Stomach (tissue), 9 donors: ENCODE data around the gene HOXD13. TPM values are rescaled to one million over a fixed set of nuclear protein-coding genes. Genes with fewer than 3 reads are reported as not detected.

Experiments
- DNase-seq, 2 donors: peaks; one replicate each; pipeline versions ENCODE4 v3.0.0 to v3.0.0-alpha.2; 2013 to 2019
- H3K27ac ChIP-seq, 5 donors: fragments of 200-600 bp in 4 of 5; sonication (generic) in 4 of 5; one replicate each; pipeline ENCODE4 v1.5.1; 2013 to 2019; ENCODE audit warnings: mild to moderate bottlenecking in 1 of 5, moderate library complexity in 1 of 5
- H3K27me3 ChIP-seq, 3 donors: fragments of 200-600 bp; sonication (generic); one replicate each; pipeline ENCODE4 v1.5.1; 2017 to 2019; ENCODE audit warnings: mixed run types in 1 of 3
- H3K36me3 ChIP-seq, 4 donors: fragments of 200-600 bp; sonication (generic); 1 replicate in 3 of 4; 2 replicates in 1 of 4; pipeline ENCODE4 v1.5.1; 2016 to 2019
- H3K4me1 ChIP-seq, 4 donors: fragments of 200-600 bp; sonication (generic); one replicate each; pipeline ENCODE4 v1.5.1; 2016 to 2019
- H3K4me3 ChIP-seq, 4 donors: fragments of 200-600 bp; sonication (generic) in 3 of 4; one replicate each; pipeline ENCODE4 v1.5.1; 2016 to 2019; ENCODE audit warnings: mild to moderate bottlenecking in 1 of 4
- H3K9me3 ChIP-seq, 4 donors: fragments of 200-600 bp; sonication (generic); one replicate each; pipeline ENCODE4 v1.5.1; 2016 to 2019
- EP300 ChIP-seq: sonication (generic); formaldehyde crosslinking; IDR thresholded peaks from one replicate; pipeline ENCODE4 v1.6.1; 2017; ENCODE audit warnings: antibody characterized with exemption
- POLR2A ChIP-seq, 4 donors: fragments of 450-650 bp; IDR thresholded peaks; one replicate each; pipeline ENCODE4 v1.6.1; 2016; ENCODE audit warnings: antibody characterized with exemption in 4 of 4, control low read depth in 2 of 4, mild to moderate bottlenecking in 1 of 4, moderate library complexity in 1 of 4
- POLR2AphosphoS5 ChIP-seq, 3 donors: sonication (generic); formaldehyde crosslinking; IDR thresholded peaks; one replicate each; pipeline ENCODE4 v1.6.1; 2016; ENCODE audit warnings: antibody characterized with exemption in 3 of 3
- WGBS, 5 donors: extraction: QIAGEN DNeasy Blood & Tissue Kit in 3 of 5; methylation state at CpG; one replicate each; pipeline versions ENCODE4 v1.1.5 to v1.1.7; 2013 to 2018; 5-methylcytosine and 5-hydroxymethylcytosine counted together
- intact Hi-C: fragments of 100-400 bp; cut with DNase I; formaldehyde crosslinking; loops from one replicate; pipeline ENCODE4 v1.15.1; 2023; ENCODE audit warnings: low total_unique reads
- polyA plus RNA-seq, 3 donors: library from polyadenylated mRNA; stranded (reverse); fragments of 200-250 nt; gene quantifications; one replicate each; pipeline ENCODE4 v1.2.3, GENCODE V29; 2013
- total RNA-seq, 5 donors: library from RNA; depleted of rRNA; stranded (reverse); fragments of >200 nt; gene quantifications; one replicate each; pipeline versions ENCODE4 v1.1.0 to v1.2.3, GENCODE V29; 2014 to 2016
- TF ChIP-seq, protein P1 (sequence below), 7 experiments: fragments of 450-650 bp in 4 of 7; fragments of 200-600 bp in 3 of 7; sonication (generic) in 3 of 7; IDR thresholded peaks; one replicate each; pipeline ENCODE4 v1.5.1; 2016 to 2019; ENCODE audit warnings: antibody characterized with exemption in 7 of 7, control low read depth in 2 of 7, mild to moderate bottlenecking in 1 of 7
- donor health status: healthy with polysubstance abuse.
- donor health status: Bipolar disorder and iron deficiency.
- donor health status: healthy.

HOXD13 gene
- total and polyA plus RNA-seq, 8 donors, result not detected

DNA sequence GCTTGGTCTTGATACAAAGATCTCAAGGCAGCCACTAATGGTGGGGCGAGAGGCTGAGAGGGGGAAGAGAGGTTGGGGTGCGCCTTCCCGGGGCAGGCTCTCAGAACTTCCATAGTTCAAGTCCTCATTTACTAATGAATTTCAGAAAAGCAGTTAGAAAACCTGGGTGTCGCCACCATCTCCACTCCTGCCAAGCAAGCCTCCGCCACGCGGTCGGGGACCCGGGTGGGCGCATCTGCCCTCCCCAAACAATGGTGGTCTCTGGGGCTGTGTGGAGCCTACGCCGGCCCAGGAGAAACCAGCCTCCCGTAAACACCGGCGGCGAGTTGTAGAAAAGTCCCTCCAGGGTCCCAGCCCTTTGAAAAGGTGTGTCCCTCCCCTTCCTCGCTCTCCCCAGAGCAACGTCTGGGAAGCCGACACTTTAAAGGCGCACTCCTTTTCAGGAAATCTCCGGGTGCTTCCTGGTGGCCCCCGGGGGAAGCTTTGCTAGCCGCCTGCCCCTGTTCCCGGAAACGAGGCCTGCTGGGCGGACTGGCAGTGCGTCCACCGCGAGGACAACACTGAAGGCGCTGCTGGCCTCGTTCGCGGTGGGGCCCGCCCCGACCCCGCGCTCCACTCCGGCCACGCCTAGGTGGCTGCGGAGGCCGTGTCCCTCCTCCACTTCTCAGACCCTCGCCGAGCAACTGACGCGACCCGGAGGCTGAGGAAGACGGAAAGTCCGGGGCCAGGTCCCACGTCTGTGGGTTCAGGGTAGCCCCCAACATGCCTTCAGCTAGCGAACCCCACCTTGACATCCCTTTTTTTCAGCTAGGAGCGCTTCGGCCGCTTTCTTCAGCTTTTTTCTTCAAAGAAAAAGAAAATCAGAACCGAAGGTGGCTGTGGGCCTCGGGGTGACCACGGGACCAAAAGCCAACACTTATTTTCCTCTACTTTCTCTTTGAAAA is 25.6 kb upstream of the HOXD13 start:
- Histone ChIP-seq H3K4me1 (peaks cover 16 to 35% (median 25%) of the 10 kb centered on the region in 4 donors), H3K27me3 (peaks cover 34 to 95% (median 73%) of the 10 kb centered on the region in 3 donors), H3K4me3 (peak overlapping the region; percentile 16 to 50 (median 33)), H3K36me3 (no peaks in the 10 kb centered on the region), H3K27ac (no peak overlapping the region), H3K9me3 (peaks cover 0 to under 1% (median 0%) of the 10 kb centered on the region in 4 donors)
- intact Hi-C loops, result no loop called here
- 7 to 17% (median 10%) methylated on average over 31 to 56 of the region's 56 CpGs for WGBS, 5 donors
- TF ChIP-seq POLR2AphosphoS5 (IDR thresholded peaks at IDR 0.05) (no peak), POLR2A (IDR thresholded peaks at IDR 0.05) (no peak), EP300 (no peak)
- TF ChIP-seq, protein P1, sequence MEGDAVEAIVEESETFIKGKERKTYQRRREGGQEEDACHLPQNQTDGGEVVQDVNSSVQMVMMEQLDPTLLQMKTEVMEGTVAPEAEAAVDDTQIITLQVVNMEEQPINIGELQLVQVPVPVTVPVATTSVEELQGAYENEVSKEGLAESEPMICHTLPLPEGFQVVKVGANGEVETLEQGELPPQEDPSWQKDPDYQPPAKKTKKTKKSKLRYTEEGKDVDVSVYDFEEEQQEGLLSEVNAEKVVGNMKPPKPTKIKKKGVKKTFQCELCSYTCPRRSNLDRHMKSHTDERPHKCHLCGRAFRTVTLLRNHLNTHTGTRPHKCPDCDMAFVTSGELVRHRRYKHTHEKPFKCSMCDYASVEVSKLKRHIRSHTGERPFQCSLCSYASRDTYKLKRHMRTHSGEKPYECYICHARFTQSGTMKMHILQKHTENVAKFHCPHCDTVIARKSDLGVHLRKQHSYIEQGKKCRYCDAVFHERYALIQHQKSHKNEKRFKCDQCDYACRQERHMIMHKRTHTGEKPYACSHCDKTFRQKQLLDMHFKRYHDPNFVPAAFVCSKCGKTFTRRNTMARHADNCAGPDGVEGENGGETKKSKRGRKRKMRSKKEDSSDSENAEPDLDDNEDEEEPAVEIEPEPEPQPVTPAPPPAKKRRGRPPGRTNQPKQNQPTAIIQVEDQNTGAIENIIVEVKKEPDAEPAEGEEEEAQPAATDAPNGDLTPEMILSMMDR (IDR thresholded peaks at IDR 0.05), result no peak
- DNase-seq, result peak in 1 of 2 donors; percentile 38

DNA sequence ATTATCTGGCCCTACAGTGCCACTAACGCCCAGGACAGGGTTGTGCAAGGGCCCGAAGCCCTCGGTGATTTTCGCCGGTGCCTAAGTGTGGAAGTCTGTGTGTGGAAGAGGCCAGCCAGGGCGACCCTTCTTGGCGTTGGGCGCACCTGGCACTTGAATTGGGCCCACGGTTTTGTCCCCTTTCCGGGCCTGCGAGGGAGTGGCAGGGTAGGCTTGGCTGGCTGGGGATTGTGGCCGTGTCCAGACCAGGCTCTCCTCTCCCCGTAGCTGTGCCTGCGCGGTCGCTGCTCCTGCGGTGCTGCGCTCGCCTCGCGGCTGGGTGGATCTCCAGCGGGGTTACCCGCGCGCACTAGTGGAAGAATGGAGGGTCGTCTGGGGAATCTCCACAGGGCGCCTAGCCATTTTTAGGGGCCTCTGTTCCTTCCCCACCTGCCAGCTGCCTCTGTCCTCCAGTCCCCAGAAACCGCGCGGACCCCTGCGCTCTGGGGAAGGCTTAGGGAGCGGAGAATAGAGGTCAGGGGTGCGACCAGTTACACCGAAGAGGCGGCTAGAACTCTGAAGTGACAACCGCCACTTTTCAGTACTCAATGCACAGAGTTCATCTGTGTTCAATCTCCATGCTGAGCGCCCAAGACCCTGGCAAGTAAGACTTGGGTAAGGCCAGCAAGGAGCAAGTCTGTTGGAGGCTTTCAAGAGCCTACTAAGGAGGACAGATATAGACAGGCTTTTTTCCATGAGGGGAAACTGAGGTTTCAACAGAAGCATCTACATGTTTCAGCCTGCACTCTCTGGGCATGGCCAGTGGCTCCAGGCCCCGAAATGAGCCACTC is 24.7 kb upstream of the HOXD13 start:
- 6 to 9% (median 8%) methylated on average over 20 to 38 of the region's 38 CpGs for WGBS, 5 donors

DNA sequence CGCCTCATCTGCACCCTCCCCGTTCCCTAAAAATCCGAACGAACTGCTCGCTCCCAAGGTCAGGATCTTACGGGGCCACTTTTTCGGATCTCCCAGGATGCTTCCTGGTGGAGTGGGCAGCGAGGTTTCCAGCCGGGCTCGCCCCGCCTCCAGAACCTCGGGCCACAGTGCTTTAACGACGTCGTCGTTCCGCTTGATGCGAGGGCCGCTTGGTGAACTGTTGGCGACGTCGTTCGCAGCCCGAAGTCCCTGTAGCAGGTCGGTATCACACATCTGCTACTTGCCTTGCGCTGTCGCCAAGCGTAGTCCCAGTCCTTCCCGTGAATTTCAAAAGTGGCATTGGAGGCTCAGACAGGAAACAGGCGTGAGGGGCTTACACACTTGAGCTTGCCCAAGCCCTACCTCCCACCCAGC is 24.1 kb upstream of the HOXD13 start:
- no peak for DNase-seq
- WGBS, 5 donors, result 4 to 11% (median 10%) methylated on average over 10 to 30 of the region's 30 CpGs
- H3K9me3 ChIP-seq, result peaks cover 0 to 7% (median 0%) of the 10 kb centered on the region in 4 donors
- H3K4me3 ChIP-seq, result peak overlapping the region in 1 of 4 donors; percentile 19
- intact Hi-C loops, result no loop called here
- no peak for TF ChIP-seq POLR2AphosphoS5 (IDR thresholded peaks at IDR 0.05)
- TF ChIP-seq, protein P1 (IDR thresholded peaks at IDR 0.05), result no peak
- no peak for TF ChIP-seq EP300
- TF ChIP-seq POLR2A (IDR thresholded peaks at IDR 0.05), result no peak
- no peak overlapping the region for H3K27ac ChIP-seq
- H3K4me1 ChIP-seq, result peaks cover 19 to 41% (median 25%) of the 10 kb centered on the region in 4 donors
- no peaks in the 10 kb centered on the region for H3K36me3 ChIP-seq
- H3K27me3 ChIP-seq, result peaks cover 34 to 96% (median 83%) of the 10 kb centered on the region in 3 donors

More for the DNA sequence above, 24.7 kb upstream of the HOXD13 start:
- intact Hi-C loops, result no loop called here
- Histone ChIP-seq H3K36me3 (no peaks in the 10 kb centered on the region), H3K27ac (no peak overlapping the region), H3K27me3 (peaks cover 34 to 95% (median 77%) of the 10 kb centered on the region in 3 donors), H3K4me1 (peaks cover 16 to 41% (median 25%) of the 10 kb centered on the region in 4 donors), H3K9me3 (peaks cover 0 to 3% (median 0%) of the 10 kb centered on the region in 4 donors), H3K4me3 (peak overlapping the region; percentile 16 to 50 (median 33))
- TF ChIP-seq EP300 (no peak), POLR2A (IDR thresholded peaks at IDR 0.05) (no peak), POLR2AphosphoS5 (IDR thresholded peaks at IDR 0.05) (no peak)
- TF ChIP-seq, protein P1 (IDR thresholded peaks at IDR 0.05), result no peak
- DNase-seq, result peak in 1 of 2 donors; percentile 31
